Astrocyte (in vitro differentiated cells and primary cell): ENCODE results near the gene CYP27B1.

Experiments
- EZH2 ChIP-seq: IDR thresholded peaks from 2 replicates; pipeline ENCODE4 v1.6.1; 2012; ENCODE audit warnings: mild to moderate bottlenecking, low read length, inconsistent platforms; ENCODE audit not compliant: insufficient read depth
- TF ChIP-seq, protein P1 (sequence below): IDR thresholded peaks from 2 replicates; pipeline ENCODE4 v1.5.1; 2011; ENCODE audit warnings: low read depth, mild to moderate bottlenecking, inconsistent platforms, low read length, moderate library complexity; ENCODE audit not compliant: insufficient read depth

DNA sequence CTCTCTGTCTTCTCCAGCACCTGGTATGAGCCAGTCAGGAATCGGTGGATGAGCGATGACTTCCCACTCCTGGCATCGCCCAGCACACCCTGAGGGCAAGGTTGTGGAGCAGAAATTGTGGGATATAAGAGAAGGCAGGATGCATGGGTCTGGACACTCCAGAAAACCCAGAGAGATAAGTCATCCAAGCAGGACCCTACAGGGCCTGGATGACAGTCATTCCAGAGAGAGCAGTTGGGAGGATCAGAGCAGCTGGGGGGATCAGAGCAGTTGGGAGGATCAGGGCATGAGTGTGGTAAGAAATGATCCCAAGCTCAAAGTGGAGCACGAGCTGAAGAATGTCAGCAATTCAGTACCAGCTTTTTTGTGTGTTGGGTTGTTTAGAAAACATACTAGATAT, 32.3 kb downstream of the CYP27B1 start:
- TF ChIP-seq, protein P1, sequence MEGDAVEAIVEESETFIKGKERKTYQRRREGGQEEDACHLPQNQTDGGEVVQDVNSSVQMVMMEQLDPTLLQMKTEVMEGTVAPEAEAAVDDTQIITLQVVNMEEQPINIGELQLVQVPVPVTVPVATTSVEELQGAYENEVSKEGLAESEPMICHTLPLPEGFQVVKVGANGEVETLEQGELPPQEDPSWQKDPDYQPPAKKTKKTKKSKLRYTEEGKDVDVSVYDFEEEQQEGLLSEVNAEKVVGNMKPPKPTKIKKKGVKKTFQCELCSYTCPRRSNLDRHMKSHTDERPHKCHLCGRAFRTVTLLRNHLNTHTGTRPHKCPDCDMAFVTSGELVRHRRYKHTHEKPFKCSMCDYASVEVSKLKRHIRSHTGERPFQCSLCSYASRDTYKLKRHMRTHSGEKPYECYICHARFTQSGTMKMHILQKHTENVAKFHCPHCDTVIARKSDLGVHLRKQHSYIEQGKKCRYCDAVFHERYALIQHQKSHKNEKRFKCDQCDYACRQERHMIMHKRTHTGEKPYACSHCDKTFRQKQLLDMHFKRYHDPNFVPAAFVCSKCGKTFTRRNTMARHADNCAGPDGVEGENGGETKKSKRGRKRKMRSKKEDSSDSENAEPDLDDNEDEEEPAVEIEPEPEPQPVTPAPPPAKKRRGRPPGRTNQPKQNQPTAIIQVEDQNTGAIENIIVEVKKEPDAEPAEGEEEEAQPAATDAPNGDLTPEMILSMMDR = no peak
- no peak for TF ChIP-seq EZH2
